Osteoblast (primary cell): ENCODE results near the gene MED20. TPM values are rescaled to one million over a fixed set of nuclear protein-coding genes. Genes with fewer than 3 reads are reported as not detected.
"Not testable (repeated sequence)": the region's sequence is repeated elsewhere in the genome, so short reads cannot be mapped to it uniquely, and the experiment has no call there.

ENCODE experiments used
- DNase-seq: peaks from one replicate; pipeline ENCODE4 v3.0.0; 2011; ENCODE audit warnings: low spot score, mixed read lengths; ENCODE audit not compliant: insufficient read length; ENCODE audit errors: missing footprints
- H2AFZ ChIP-seq: 2 replicates; pipeline ENCODE4 v1.6.0; 2011; ENCODE audit warnings: mild to moderate bottlenecking, low read length
- H3K27ac ChIP-seq: 2 replicates; pipeline ENCODE4 v1.5.1; 2011; ENCODE audit warnings: mild to moderate bottlenecking, low read depth, low read length, moderate library complexity
- H3K27me3 ChIP-seq: 2 replicates; pipeline ENCODE4 v1.6.0; 2012; ENCODE audit warnings: mild to moderate bottlenecking, control low read depth, inconsistent platforms, low read length, moderate library complexity; ENCODE audit not compliant: insufficient read depth
- H3K36me3 ChIP-seq: 2 replicates; pipeline ENCODE4 v1.5.1; 2011; ENCODE audit warnings: mild to moderate bottlenecking, low read length, control low read depth, moderate library complexity; ENCODE audit not compliant: insufficient read depth
- H3K4me1 ChIP-seq: 2 replicates; pipeline ENCODE4 v1.5.1; 2011; ENCODE audit warnings: mild to moderate bottlenecking, low read length, control low read depth, moderate library complexity; ENCODE audit not compliant: insufficient read depth
- H3K4me2 ChIP-seq: 2 replicates; pipeline ENCODE4 v1.6.0; 2011; ENCODE audit warnings: mild to moderate bottlenecking, low read length; ENCODE audit not compliant: insufficient read depth
- H3K4me3 ChIP-seq: fragments of 200-600 bp; sonication (generic); 3 replicates; pipeline ENCODE4 v1.5.1; 2012; ENCODE audit warnings: mild to moderate bottlenecking, low read length, inconsistent platforms; ENCODE audit not compliant: insufficient read depth
- H3K79me2 ChIP-seq: 2 replicates; pipeline ENCODE4 v1.6.0; 2012; ENCODE audit warnings: mild to moderate bottlenecking, low read length, control low read depth, inconsistent platforms; ENCODE audit not compliant: insufficient read depth
- H3K9me3 ChIP-seq: 2 replicates; pipeline ENCODE4 v1.5.1; 2011; ENCODE audit warnings: low read depth, low read length, control low read depth
- H4K20me1 ChIP-seq: 2 replicates; pipeline ENCODE4 v1.6.0; 2012; ENCODE audit warnings: mild to moderate bottlenecking, low read length, control low read depth; ENCODE audit not compliant: insufficient read depth
- CTCF ChIP-seq: IDR thresholded peaks from 2 replicates; pipeline ENCODE4 v1.5.1; 2011; ENCODE audit warnings: mild to moderate bottlenecking, low read depth, low read length, moderate library complexity; ENCODE audit errors: extremely low read depth
- total RNA-seq: library from RNA; depleted of rRNA; stranded (reverse); fragments of >200 nt; gene quantifications from 2 replicates; pipeline ENCODE4 v1.2.3, GENCODE V29; 2012

The MED20 gene
- total RNA-seq, 1 donor = 30.8 TPM

GRCh38 chr6:41955412-41955811 lies 34.5 kb upstream of the MED20 start:
- H3K4me1 ChIP-seq = no peaks in the 10 kb centered on the region
- no peaks in the 10 kb centered on the region for H4K20me1 ChIP-seq
- no peak overlapping the region for H3K4me2 ChIP-seq
- H3K9me3 ChIP-seq = no peaks in the 10 kb centered on the region
- TF ChIP-seq CTCF = no peak
- H3K4me3 ChIP-seq = no peak overlapping the region
- no peak for DNase-seq
- no peaks in the 10 kb centered on the region for H3K36me3 ChIP-seq
- no peak overlapping the region for H2AFZ ChIP-seq
- H3K27ac ChIP-seq = no peak overlapping the region
- no peaks in the 10 kb centered on the region for H3K79me2 ChIP-seq
- H3K27me3 ChIP-seq = no peaks in the 10 kb centered on the region

GRCh38 chr6:41954668-41955067 lies 33.7 kb upstream of the MED20 start:
- Histone ChIP-seq H4K20me1 (no peaks in the 10 kb centered on the region), H3K27ac (no peak overlapping the region), H3K27me3 (no peaks in the 10 kb centered on the region), H3K4me1 (no peaks in the 10 kb centered on the region), H3K36me3 (no peaks in the 10 kb centered on the region), H2AFZ (no peak overlapping the region), H3K4me3 (no peak overlapping the region), H3K4me2 (no peak overlapping the region), H3K9me3 (no peaks in the 10 kb centered on the region), H3K79me2 (no peaks in the 10 kb centered on the region)
- DNase-seq = no peak
- no peak for TF ChIP-seq CTCF

GRCh38 chr6:41947581-41948220 lies 26.8 kb upstream of the MED20 start:
- H3K27me3 ChIP-seq = no peaks in the 10 kb centered on the region
- H4K20me1 ChIP-seq = no peaks in the 10 kb centered on the region
- no peak overlapping the region for H3K27ac ChIP-seq
- H3K4me1 ChIP-seq = no peaks in the 10 kb centered on the region
- no peaks in the 10 kb centered on the region for H3K9me3 ChIP-seq
- no peak overlapping the region for H3K4me3 ChIP-seq
- H3K36me3 ChIP-seq = no peaks in the 10 kb centered on the region
- no peak overlapping the region for H3K4me2 ChIP-seq
- no peak for TF ChIP-seq CTCF
- peak; percentile 76 for DNase-seq
- no peak overlapping the region for H2AFZ ChIP-seq
- H3K79me2 ChIP-seq = no peaks in the 10 kb centered on the region

- Histone ChIP-seq H3K27ac (no peak overlapping the region), H3K79me2 (peaks cover 29% of the 10 kb centered on the region), H4K20me1 (peaks cover 15% of the 10 kb centered on the region), H3K27me3 (no peaks in the 10 kb centered on the region), H3K4me2 (no peak overlapping the region), H3K4me1 (peaks cover 28% of the 10 kb centered on the region), H3K4me3 (no peak overlapping the region), H3K36me3 (no peaks in the 10 kb centered on the region), H2AFZ (no peak overlapping the region), H3K9me3 (no peaks in the 10 kb centered on the region)
- no peak for DNase-seq
- TF ChIP-seq CTCF = no peak
Observed at GRCh38 chr6:41943456-41943855, 22.5 kb upstream of the MED20 start.

GRCh38 chr6:41942882-41943281 lies 21.9 kb upstream of the MED20 start:
- not testable (repeated sequence) for H2AFZ ChIP-seq, H3K36me3 ChIP-seq, H3K4me2 ChIP-seq, DNase-seq, H3K27me3 ChIP-seq, H3K4me3 ChIP-seq, H3K27ac ChIP-seq, H3K9me3 ChIP-seq
- Histone ChIP-seq H4K20me1 (peaks cover 16% of the 10 kb centered on the region), H3K79me2 (peaks cover 34% of the 10 kb centered on the region), H3K4me1 (peaks cover 31% of the 10 kb centered on the region)
